Karpas-422 (cell line): ENCODE data around the gene C17orf58. TPM values are rescaled to one million over a fixed set of nuclear protein-coding genes. Genes with fewer than 3 reads are reported as not detected.
"Not testable (repeated sequence)": the region's sequence is repeated elsewhere in the genome, so short reads cannot be mapped to it uniquely, and the experiment has no call there.

Experiments
- DNase-seq: peaks from one replicate; pipeline ENCODE4 v3.0.0-alpha.2; 2015
- H2AFZ ChIP-seq: fragments of 200-600 bp; sonication (generic); 2 replicates; pipeline ENCODE4 v1.6.1; 2014; ENCODE audit warnings: antibody characterized with exemption, low read length, mixed read lengths
- H3K27ac ChIP-seq: fragments of 200-600 bp; sonication (generic); 2 replicates; pipeline ENCODE4 v1.5.1; 2014; ENCODE audit warnings: mild to moderate bottlenecking, low read length, moderate library complexity
- H3K27me3 ChIP-seq: fragments of 200-600 bp; sonication (generic); 2 replicates; pipeline ENCODE4 v1.6.1; 2014; ENCODE audit warnings: low read length, mixed read lengths
- H3K36me3 ChIP-seq: fragments of 200-600 bp; sonication (generic); 2 replicates; pipeline ENCODE4 v1.6.1; 2014; ENCODE audit warnings: low read length, mixed read lengths; ENCODE audit not compliant: insufficient read depth
- H3K4me1 ChIP-seq: fragments of 200-600 bp; sonication (generic); 2 replicates; pipeline ENCODE4 v1.6.1; 2014; ENCODE audit warnings: mild to moderate bottlenecking, low read length, mixed read lengths
- H3K4me2 ChIP-seq: fragments of 200-600 bp; sonication (generic); 2 replicates; pipeline ENCODE4 v1.6.1; 2014; ENCODE audit warnings: low read length, low read depth, mild to moderate bottlenecking; ENCODE audit not compliant: poor library complexity, severe bottlenecking
- H3K4me3 ChIP-seq: fragments of 200-600 bp; sonication (generic); 2 replicates; pipeline ENCODE4 v1.5.1; 2014; ENCODE audit warnings: mild to moderate bottlenecking, antibody characterized with exemption, low read length, mixed read lengths
- H3K79me2 ChIP-seq: fragments of 200-600 bp; sonication (generic); 2 replicates; pipeline ENCODE4 v1.6.1; 2014; ENCODE audit warnings: mild to moderate bottlenecking, low read length, mixed read lengths
- H3K9ac ChIP-seq: fragments of 200-600 bp; sonication (generic); 2 replicates; pipeline ENCODE4 v1.6.0; 2014; ENCODE audit warnings: low read length
- H3K9me2 ChIP-seq: fragments of 200-600 bp; sonication (generic), shearing (Covaris generic); replicated peaks from 2 replicates; pipeline ENCODE4 v1.6.0; 2014; ENCODE audit warnings: mild to moderate bottlenecking, low read length, moderate library complexity; ENCODE audit not compliant: insufficient read depth
- H3K9me3 ChIP-seq: fragments of 300-700, 200-600 bp; sonication (generic); 2 replicates; pipeline ENCODE4 v1.6.1; 2014; ENCODE audit warnings: low read length, mixed read lengths
- H4K20me1 ChIP-seq: fragments of 200-600 bp; sonication (generic); 2 replicates; pipeline ENCODE4 v1.6.1; 2014; ENCODE audit warnings: mild to moderate bottlenecking, antibody characterized with exemption, low read length, low read depth; ENCODE audit not compliant: insufficient read depth
- total RNA-seq: library from RNA; depleted of rRNA; stranded (reverse); fragments of >200 nt; shearing (Covaris generic); gene quantifications from 2 replicates; pipeline ENCODE4 v1.2.3, GENCODE V29; 2014; ENCODE audit warnings: low replicate concordance

The C17orf58 gene
- total RNA-seq, 1 experiment from 2014 or later = 51.0 TPM

GRCh38 chr17:67982034-67982640, 14.1 kb downstream of the C17orf58 start:
- no peaks in the 10 kb centered on the region for H3K9me2 ChIP-seq
- peaks cover 76% of the 10 kb centered on the region for H3K4me1 ChIP-seq
- H3K27ac ChIP-seq = no peak overlapping the region
- no peaks in the 10 kb centered on the region for H3K79me2 ChIP-seq
- DNase-seq = no peak
- peaks cover 13% of the 10 kb centered on the region; the same call in 1 of the 2 replicates for H3K36me3 ChIP-seq
- H3K9me3 ChIP-seq = no peaks in the 10 kb centered on the region
- H2AFZ ChIP-seq = no peak overlapping the region
- no peak overlapping the region for H3K9ac ChIP-seq
- H3K27me3 ChIP-seq = no peaks in the 10 kb centered on the region
- H4K20me1 ChIP-seq = no peaks in the 10 kb centered on the region
- H3K4me3 ChIP-seq = no peak overlapping the region
- no peak overlapping the region for H3K4me2 ChIP-seq

DNA sequence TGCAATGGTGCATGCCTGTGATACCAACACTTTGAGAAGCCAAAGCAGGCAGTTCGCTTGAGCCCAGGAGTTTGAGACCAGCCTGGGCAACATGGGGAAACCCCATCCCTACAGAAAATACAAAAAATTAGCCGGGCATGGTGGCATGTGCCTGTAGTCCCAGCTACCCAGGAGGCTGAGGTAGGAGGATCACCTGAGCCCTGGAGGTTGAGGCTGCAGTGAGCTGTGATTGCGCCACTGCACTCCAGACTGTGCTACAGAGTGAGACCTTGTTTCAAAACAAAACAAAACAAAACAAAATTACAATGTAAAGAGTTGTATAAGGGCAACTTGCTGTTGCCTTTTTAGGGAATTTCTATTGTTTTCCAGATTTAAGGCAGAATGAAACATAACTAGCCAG, 15.4 kb downstream of the C17orf58 start:
- H3K4me3 ChIP-seq, H3K9me2 ChIP-seq, H2AFZ ChIP-seq, H3K27me3 ChIP-seq, H3K79me2 ChIP-seq, H4K20me1 ChIP-seq, H3K9me3 ChIP-seq, DNase-seq: not testable (repeated sequence)
- H3K9ac ChIP-seq = peak overlapping the region; percentile 26; the same call in 1 of the 2 replicates
- H3K27ac ChIP-seq = peak overlapping the region; percentile 90
- peaks cover 21% of the 10 kb centered on the region; the same call in 1 of the 2 replicates for H3K36me3 ChIP-seq
- peaks cover 81% of the 10 kb centered on the region for H3K4me1 ChIP-seq
- peak overlapping the region; percentile 51 for H3K4me2 ChIP-seq

DNA sequence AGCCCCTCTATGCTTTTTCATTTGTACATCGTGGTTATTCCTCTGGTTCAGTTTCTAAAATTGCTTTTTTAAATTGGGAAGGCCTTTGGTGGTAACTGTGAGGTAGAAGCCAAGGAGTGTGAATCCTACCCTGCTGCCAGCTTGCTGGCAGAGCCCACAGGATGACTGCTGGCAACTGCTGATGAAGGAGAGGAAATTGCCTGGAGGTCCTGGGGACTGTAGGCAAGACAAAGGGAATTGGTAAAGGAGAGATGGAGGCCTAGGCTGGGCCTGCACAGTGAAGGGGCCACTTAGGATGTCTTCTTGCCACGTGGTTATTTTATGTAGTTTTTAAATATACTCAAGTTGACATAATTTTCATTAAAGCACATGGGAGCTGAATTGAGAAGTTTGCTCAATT, 15.8 kb downstream of the C17orf58 start:
- Histone ChIP-seq H3K9me2 (no peaks in the 10 kb centered on the region), H4K20me1 (no peaks in the 10 kb centered on the region), H3K27ac (peak overlapping the region; percentile 90), H3K27me3 (no peaks in the 10 kb centered on the region), H3K4me1 (peaks cover 78% of the 10 kb centered on the region), H2AFZ (no peak overlapping the region), H3K9ac (peak overlapping the region; percentile 61), H3K79me2 (no peaks in the 10 kb centered on the region), H3K4me2 (peak overlapping the region; percentile 51), H3K4me3 (no peak overlapping the region), H3K36me3 (peaks cover 26% of the 10 kb centered on the region), H3K9me3 (no peaks in the 10 kb centered on the region)
- peak; percentile 84 for DNase-seq

DNA sequence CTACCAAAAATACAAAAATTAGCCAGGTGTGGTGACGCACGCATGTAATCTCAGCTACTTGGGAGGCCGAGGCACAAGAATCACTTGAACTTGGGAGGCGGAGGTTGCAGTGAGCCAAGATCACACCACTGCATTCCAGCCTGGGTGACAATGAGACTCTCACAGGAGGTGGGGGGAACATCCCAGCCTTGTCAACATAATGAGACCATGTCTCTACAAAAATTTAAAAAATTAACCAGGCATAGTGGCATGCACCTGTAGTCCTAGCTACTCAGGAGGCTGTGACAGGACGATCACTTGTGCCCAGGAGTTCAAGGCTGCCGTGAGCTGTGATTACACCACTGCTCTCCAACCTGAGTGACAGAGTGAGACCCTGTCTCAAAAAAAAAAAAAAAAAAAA, 20.0 kb downstream of the C17orf58 start:
- H3K79me2 ChIP-seq, DNase-seq, H3K4me2 ChIP-seq, H3K9me2 ChIP-seq, H3K27me3 ChIP-seq, H3K9me3 ChIP-seq, H3K9ac ChIP-seq, H2AFZ ChIP-seq, H3K27ac ChIP-seq, H3K4me3 ChIP-seq, H4K20me1 ChIP-seq: not testable (repeated sequence)
- Histone ChIP-seq H3K4me1 (peaks cover 43% of the 10 kb centered on the region), H3K36me3 (peaks cover 38% of the 10 kb centered on the region)

- Histone ChIP-seq H3K36me3 (peaks cover 38% of the 10 kb centered on the region), H3K27ac (no peak overlapping the region), H3K4me3 (no peak overlapping the region), H2AFZ (no peak overlapping the region), H3K79me2 (no peaks in the 10 kb centered on the region), H3K27me3 (no peaks in the 10 kb centered on the region), H3K4me1 (peaks cover 27% of the 10 kb centered on the region), H4K20me1 (no peaks in the 10 kb centered on the region), H3K4me2 (no peak overlapping the region), H3K9ac (no peak overlapping the region), H3K9me3 (no peaks in the 10 kb centered on the region), H3K9me2 (no peaks in the 10 kb centered on the region)
- DNase-seq = no peak
Measured at GRCh38 chr17:67974598-67975066, 21.6 kb downstream of the C17orf58 start.

- Histone ChIP-seq H3K4me2 (no peak overlapping the region), H3K36me3 (peaks cover 38% of the 10 kb centered on the region), H3K27ac (no peak overlapping the region), H3K4me3 (no peak overlapping the region), H3K9me2 (no peaks in the 10 kb centered on the region), H4K20me1 (no peaks in the 10 kb centered on the region), H2AFZ (no peak overlapping the region), H3K9me3 (no peaks in the 10 kb centered on the region), H3K9ac (no peak overlapping the region), H3K4me1 (peaks cover 22% of the 10 kb centered on the region), H3K27me3 (no peaks in the 10 kb centered on the region), H3K79me2 (no peaks in the 10 kb centered on the region)
- no peak for DNase-seq
Measured at GRCh38 chr17:67974185-67974584, 22.1 kb downstream of the C17orf58 start.

GRCh38 chr17:67970783-67971182, 25.5 kb downstream of the C17orf58 start:
- DNase-seq = no peak
- Histone ChIP-seq H3K79me2 (no peaks in the 10 kb centered on the region), H2AFZ (no peak overlapping the region), H3K4me3 (no peak overlapping the region), H3K36me3 (peaks cover 43% of the 10 kb centered on the region), H4K20me1 (no peaks in the 10 kb centered on the region), H3K4me1 (no peaks in the 10 kb centered on the region), H3K27me3 (no peaks in the 10 kb centered on the region), H3K9ac (no peak overlapping the region), H3K27ac (no peak overlapping the region), H3K9me3 (no peaks in the 10 kb centered on the region), H3K9me2 (no peaks in the 10 kb centered on the region), H3K4me2 (no peak overlapping the region)

GRCh38 chr17:67963145-67963572, 33.1 kb downstream of the C17orf58 start:
- H3K9ac ChIP-seq, H2AFZ ChIP-seq, H3K4me2 ChIP-seq, H3K4me1 ChIP-seq, H3K79me2 ChIP-seq, H3K9me3 ChIP-seq, H3K9me2 ChIP-seq, H3K4me3 ChIP-seq, H4K20me1 ChIP-seq, H3K27me3 ChIP-seq: not testable (repeated sequence)
- peak; percentile 89 for DNase-seq
- Histone ChIP-seq H3K27ac (0 out of 2 replicates have a peak overlapping the region, but pooled peaks have one; percentile 49), H3K36me3 (peaks cover 45% of the 10 kb centered on the region)
